ENCODE data around the gene RNF126.

DNA sequence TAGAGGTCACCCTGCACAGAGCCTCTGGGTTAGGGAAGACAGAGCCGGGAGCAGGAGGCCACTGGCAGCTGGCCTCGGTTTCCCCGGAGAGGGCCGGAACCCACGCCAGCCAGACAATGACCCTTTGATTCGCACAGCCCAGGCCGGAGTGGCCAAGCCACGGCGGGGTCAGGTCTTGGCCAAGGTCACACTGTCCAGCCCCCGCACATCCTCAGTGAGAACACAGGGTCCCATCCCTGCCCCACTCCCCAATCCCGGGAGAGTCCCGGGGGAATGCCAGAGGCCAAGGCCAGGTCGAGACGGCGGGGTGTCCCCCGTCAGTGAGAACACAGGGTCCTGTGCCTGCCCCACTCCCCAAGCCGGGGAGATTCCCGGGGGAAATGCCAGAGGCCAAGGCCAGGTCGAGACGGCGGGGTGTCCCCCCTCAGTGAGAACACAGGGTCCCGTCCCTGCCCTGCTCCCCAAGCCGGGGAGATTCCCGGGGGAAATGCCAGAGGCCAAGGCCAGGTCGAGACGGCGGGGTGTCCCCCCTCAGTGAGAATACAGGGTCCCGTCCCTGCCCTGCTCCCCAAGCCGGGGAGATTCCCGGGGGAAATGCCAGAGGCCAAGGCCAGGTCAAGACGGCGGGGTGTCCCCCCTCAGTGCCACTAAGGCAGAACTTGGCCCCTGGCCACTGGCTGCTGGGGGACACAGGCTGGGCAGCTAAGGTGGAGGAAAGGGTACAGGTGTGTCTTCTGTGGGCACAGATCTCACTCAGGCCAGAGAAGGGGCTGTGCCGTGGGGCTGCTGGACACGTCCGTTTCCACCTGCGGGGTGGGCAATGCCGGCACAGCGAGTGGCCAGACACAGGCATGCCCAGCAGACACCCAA, 11.5 kb upstream of the RNF126 start:
- no peak for TF ChIP-seq FOXM1 (IDR thresholded peaks at IDR 0.05; ENCODE audit: borderline replicate concordance, low read depth)
- TF ChIP-seq EGR1 (IDR thresholded peaks at IDR 0.05): no peak
- TF ChIP-seq, protein P1, sequence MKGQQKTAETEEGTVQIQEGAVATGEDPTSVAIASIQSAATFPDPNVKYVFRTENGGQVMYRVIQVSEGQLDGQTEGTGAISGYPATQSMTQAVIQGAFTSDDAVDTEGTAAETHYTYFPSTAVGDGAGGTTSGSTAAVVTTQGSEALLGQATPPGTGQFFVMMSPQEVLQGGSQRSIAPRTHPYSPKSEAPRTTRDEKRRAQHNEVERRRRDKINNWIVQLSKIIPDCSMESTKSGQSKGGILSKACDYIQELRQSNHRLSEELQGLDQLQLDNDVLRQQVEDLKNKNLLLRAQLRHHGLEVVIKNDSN (IDR thresholded peaks at IDR 0.05): no peak
- no peak for TF ChIP-seq EP300 (IDR thresholded peaks at IDR 0.05; ENCODE audit: borderline replicate concordance)
- TF ChIP-seq, protein P2, sequence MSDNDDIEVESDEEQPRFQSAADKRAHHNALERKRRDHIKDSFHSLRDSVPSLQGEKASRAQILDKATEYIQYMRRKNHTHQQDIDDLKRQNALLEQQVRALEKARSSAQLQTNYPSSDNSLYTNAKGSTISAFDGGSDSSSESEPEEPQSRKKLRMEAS (IDR thresholded peaks at IDR 0.05): no peak
- no peak for TF ChIP-seq NFIC (IDR thresholded peaks at IDR 0.05)
- no peak for TF ChIP-seq YY1 (IDR thresholded peaks at IDR 0.05; ENCODE audit: low read depth)
- TF ChIP-seq, protein P3, sequence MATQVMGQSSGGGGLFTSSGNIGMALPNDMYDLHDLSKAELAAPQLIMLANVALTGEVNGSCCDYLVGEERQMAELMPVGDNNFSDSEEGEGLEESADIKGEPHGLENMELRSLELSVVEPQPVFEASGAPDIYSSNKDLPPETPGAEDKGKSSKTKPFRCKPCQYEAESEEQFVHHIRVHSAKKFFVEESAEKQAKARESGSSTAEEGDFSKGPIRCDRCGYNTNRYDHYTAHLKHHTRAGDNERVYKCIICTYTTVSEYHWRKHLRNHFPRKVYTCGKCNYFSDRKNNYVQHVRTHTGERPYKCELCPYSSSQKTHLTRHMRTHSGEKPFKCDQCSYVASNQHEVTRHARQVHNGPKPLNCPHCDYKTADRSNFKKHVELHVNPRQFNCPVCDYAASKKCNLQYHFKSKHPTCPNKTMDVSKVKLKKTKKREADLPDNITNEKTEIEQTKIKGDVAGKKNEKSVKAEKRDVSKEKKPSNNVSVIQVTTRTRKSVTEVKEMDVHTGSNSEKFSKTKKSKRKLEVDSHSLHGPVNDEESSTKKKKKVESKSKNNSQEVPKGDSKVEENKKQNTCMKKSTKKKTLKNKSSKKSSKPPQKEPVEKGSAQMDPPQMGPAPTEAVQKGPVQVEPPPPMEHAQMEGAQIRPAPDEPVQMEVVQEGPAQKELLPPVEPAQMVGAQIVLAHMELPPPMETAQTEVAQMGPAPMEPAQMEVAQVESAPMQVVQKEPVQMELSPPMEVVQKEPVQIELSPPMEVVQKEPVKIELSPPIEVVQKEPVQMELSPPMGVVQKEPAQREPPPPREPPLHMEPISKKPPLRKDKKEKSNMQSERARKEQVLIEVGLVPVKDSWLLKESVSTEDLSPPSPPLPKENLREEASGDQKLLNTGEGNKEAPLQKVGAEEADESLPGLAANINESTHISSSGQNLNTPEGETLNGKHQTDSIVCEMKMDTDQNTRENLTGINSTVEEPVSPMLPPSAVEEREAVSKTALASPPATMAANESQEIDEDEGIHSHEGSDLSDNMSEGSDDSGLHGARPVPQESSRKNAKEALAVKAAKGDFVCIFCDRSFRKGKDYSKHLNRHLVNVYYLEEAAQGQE (IDR thresholded peaks at IDR 0.05; ENCODE audit: low read depth): no peak
- no peak for TF ChIP-seq RAD21 (IDR thresholded peaks at IDR 0.05; ENCODE audit: low read depth)
- no peak for TF ChIP-seq TEAD4 (IDR thresholded peaks at IDR 0.05)
- TF ChIP-seq ZBTB7A (IDR thresholded peaks at IDR 0.05; ENCODE audit: low read depth): no peak

Data from Ishikawa (cell line).